Cardiac ventricle fibroblast (primary cell): Measurements from ENCODE around the gene RPRD1B. TPM values are rescaled to one million over a fixed set of nuclear protein-coding genes. Genes with fewer than 3 reads are reported as not detected.

Experiments
- total RNA-seq: library from RNA; depleted of rRNA; stranded (reverse); fragments of >200 nt; gene quantifications from 2 replicates; pipeline ENCODE4 v1.2.3, GENCODE V29; 2015

RPRD1B gene, protein sequence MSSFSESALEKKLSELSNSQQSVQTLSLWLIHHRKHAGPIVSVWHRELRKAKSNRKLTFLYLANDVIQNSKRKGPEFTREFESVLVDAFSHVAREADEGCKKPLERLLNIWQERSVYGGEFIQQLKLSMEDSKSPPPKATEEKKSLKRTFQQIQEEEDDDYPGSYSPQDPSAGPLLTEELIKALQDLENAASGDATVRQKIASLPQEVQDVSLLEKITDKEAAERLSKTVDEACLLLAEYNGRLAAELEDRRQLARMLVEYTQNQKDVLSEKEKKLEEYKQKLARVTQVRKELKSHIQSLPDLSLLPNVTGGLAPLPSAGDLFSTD
- total RNA-seq: 15.1 and 19.8 TPM in 2 replicates

DNA sequence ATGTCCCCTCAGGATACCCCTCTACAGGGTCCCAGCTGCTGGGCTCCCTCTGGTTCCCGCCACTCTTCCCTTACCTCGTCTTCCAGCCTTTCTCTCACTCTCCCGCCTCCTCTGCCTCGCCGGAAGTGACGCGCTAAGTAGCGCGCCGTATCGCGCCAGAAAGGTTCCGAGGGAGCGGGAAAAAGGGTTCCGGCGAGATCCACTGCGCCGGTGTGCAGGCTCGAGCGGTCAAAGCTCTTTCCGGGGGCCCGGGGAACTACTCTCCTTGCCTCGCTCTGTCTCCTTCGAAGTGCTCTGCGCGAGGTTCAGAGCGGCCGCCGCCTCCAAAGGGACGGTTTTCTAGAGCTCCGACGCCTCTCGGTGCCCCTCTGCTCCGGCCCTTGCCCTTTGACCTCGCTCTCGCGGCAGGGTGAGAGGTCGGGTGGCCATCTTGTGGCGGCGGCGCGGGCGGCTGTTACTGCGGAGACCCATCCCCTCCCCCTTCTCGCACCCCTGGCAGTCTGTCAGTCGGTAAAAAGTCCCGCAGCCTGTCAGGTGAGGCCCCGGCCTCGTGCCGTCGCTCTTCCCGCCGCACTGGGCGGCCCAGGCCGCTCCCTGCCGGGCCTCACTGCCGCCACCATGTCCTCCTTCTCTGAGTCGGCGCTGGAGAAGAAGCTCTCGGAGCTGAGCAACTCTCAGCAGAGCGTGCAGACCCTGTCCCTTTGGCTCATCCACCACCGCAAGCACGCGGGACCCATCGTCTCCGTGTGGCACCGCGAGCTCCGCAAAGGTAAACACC is at the start of gene RPRD1B, which contains the start of gene TTI1:
RPRD1B (plus strand) TSS at position 417 of the 778 bp plus-strand sequence; CDS start at position 619, 202 bp downstream.
TTI1 (minus strand) TSS at position 127 of the 778 bp plus-strand sequence. CDS start 19,640 bp downstream, outside the sequence.

Other genes with a start within 250 kb of the RPRD1B start
- gene VSTM2L, start 130.6 kb upstream of the RPRD1B start, total RNA-seq: 0.44 and 1.9 TPM in 2 replicates
- 7.1 and 11.1 TPM in 2 replicates for gene TTI1, start 290 bp upstream of the RPRD1B start, total RNA-seq
- gene TGM2, start 131.5 kb downstream of the RPRD1B start, total RNA-seq: 15.2 and 16.8 TPM in 2 replicates
- gene KIAA1755, start 227.0 kb downstream of the RPRD1B start, total RNA-seq: 1.9 and 4.1 TPM in 2 replicates